Dedifferentiated amniotic fluid mesenchymal stem cell (primary cell): ENCODE measurements around the gene GGT5.
"Not testable (repeated sequence)": the region's sequence is repeated elsewhere in the genome, so short reads cannot be mapped to it uniquely, and the experiment has no call there.

Experiments used
- DNase-seq: peaks from one replicate; pipeline ENCODE4 v3.0.0-alpha.2; 2016; ENCODE audit errors: extremely low spot score

Gene GGT5

GRCh38 chr22:24232124-24232523, 12.8 kb downstream of the GGT5 start:
- no peak for DNase-seq

GRCh38 chr22:24231706-24232105, 13.2 kb downstream of the GGT5 start:
- no peak for DNase-seq

GRCh38 chr22:24230911-24231656, 13.8 kb downstream of the GGT5 start:
- DNase-seq = no peak

GRCh38 chr22:24225951-24226350, 18.9 kb downstream of the GGT5 start:
- DNase-seq = no peak

- DNase-seq = no peak
These were observed 19.8 kb downstream of the GGT5 start for GRCh38 chr22:24225044-24225601.

GRCh38 chr22:24224468-24224867, 20.4 kb downstream of the GGT5 start:
- DNase-seq = no peak

GRCh38 chr22:24219750-24220149, 25.1 kb downstream of the GGT5 start:
- DNase-seq = no peak

- no peak for DNase-seq
These were observed 27.5 kb downstream of the GGT5 start for GRCh38 chr22:24217384-24217783.

GRCh38 chr22:24216541-24217209, 28.2 kb downstream of the GGT5 start:
- DNase-seq = no peak

- no peak for DNase-seq
These were observed 30.2 kb downstream of the GGT5 start for GRCh38 chr22:24214467-24215285.

GRCh38 chr22:24213111-24213510, 31.8 kb downstream of the GGT5 start:
- DNase-seq = not testable (repeated sequence)

GRCh38 chr22:24211716-24212115, 33.2 kb downstream of the GGT5 start:
- not testable (repeated sequence) for DNase-seq

- DNase-seq = not testable (repeated sequence)
These were observed 34.5 kb downstream of the GGT5 start for GRCh38 chr22:24210409-24210808.

GRCh38 chr22:24209687-24210086, 35.2 kb downstream of the GGT5 start:
- DNase-seq = no peak

GRCh38 chr22:24209016-24209415, 35.9 kb downstream of the GGT5 start:
- no peak for DNase-seq

GRCh38 chr22:24208012-24208749, 36.7 kb downstream of the GGT5 start:
- DNase-seq = peak; percentile 89

- DNase-seq = no peak
These were observed 37.4 kb downstream of the GGT5 start for GRCh38 chr22:24207264-24208011.

GRCh38 chr22:24206460-24207263, 38.2 kb downstream of the GGT5 start:
- not testable (repeated sequence) for DNase-seq

GRCh38 chr22:24205438-24206195, 39.3 kb downstream of the GGT5 start:
- DNase-seq = no peak
